NCI-H226 (cell line): Measurements from ENCODE around the gene NEURL4.

Experiments used
- DNase-seq: peaks from one replicate; pipeline ENCODE4 v3.0.0-alpha.2; 2015

Gene NEURL4

GRCh38 chr17:7321466-7321865 is 7.7 kb downstream of the NEURL4 start:
- DNase-seq = no peak

GRCh38 chr17:7318121-7318860 is 10.8 kb downstream of the NEURL4 start:
- DNase-seq = no peak

- no peak for DNase-seq
Measured at GRCh38 chr17:7317161-7317803, 11.9 kb downstream of the NEURL4 start.

- DNase-seq = no peak
Measured at GRCh38 chr17:7315570-7316235, 13.4 kb downstream of the NEURL4 start.

GRCh38 chr17:7314719-7315569 is 14.2 kb downstream of the NEURL4 start, which contains the start of gene GPS2:
Gene GPS2 (minus strand): TSS chr17:7315360. CDS start chr17:7315052, 308 bp downstream.
- DNase-seq = peak; percentile 77

GRCh38 chr17:7313890-7314718 is 15.0 kb downstream of the NEURL4 start:
- DNase-seq = no peak

GRCh38 chr17:7313088-7313889 is 15.8 kb downstream of the NEURL4 start:
- no peak for DNase-seq

- no peak for DNase-seq
Measured at GRCh38 chr17:7312432-7313087, 16.6 kb downstream of the NEURL4 start.

GRCh38 chr17:7311110-7311705 is 17.9 kb downstream of the NEURL4 start:
- DNase-seq = no peak

- no peak for DNase-seq
Measured at GRCh38 chr17:7309628-7310027, 19.5 kb downstream of the NEURL4 start.

- DNase-seq = peak; percentile 68
Measured at GRCh38 chr17:7308625-7309433, 20.3 kb downstream of the NEURL4 start.

- DNase-seq = peak; percentile 33
Measured at GRCh38 chr17:7307686-7308624, 21.2 kb downstream of the NEURL4 start.

- DNase-seq = peak; percentile 99
Measured at GRCh38 chr17:7306911-7307685, 22.0 kb downstream of the NEURL4 start, which contains the start of gene EIF5A. Gene EIF5A (plus strand): TSS chr17:7307628. CDS start chr17:7309636, 2,008 bp downstream.

- DNase-seq = no peak
Measured at GRCh38 chr17:7304179-7304578, 25.0 kb downstream of the NEURL4 start.

- DNase-seq = peak; percentile 82
Measured at GRCh38 chr17:7296189-7296861, 32.8 kb downstream of the NEURL4 start.
